Endothelial cell of umbilical vein (primary cell): ENCODE results near the gene PNPLA6. TPM values are rescaled to one million over a fixed set of nuclear protein-coding genes. Genes with fewer than 3 reads are reported as not detected.

ENCODE experiments used
- BruUV-seq: library from RNA; stranded (reverse); fragments of 400-500 nt; replicated peaks from 2 replicates; lab custom pipeline; 2021; lab: Mats Ljungman, UMichigan
- CTCF ChIA-PET: fragments of 300-600, 350-600 bp; sonication (Branson Sonifier 250); formaldehyde crosslinking; loops from one replicate; lab custom pipeline; 2021; ENCODE audit warnings: antibody characterized with exemption, inconsistent platforms; lab: Charles Lee
- POLR2A ChIA-PET: fragments of 300-600, 350-600 bp; sonication (Branson Sonifier 250); formaldehyde crosslinking; loops from one replicate; lab custom pipeline; 2021; ENCODE audit warnings: antibody characterized with exemption, inconsistent platforms; lab: Charles Lee
- DNase-seq: peaks from one replicate; pipeline ENCODE4 v3.0.0-alpha.2; 2011; ENCODE audit warnings: low read depth, low spot score
- FAIRE-seq: peaks from 2 replicates; lab custom pipeline; 2011; peaks lifted over from hg19 to GRCh38; lab: Jason Lieb, UNC
- H2AFZ ChIP-seq: 2 replicates; pipeline ENCODE4 v1.6.0; 2012; ENCODE audit warnings: low read depth, low read length, control low read depth, inconsistent platforms
- H3K27ac ChIP-seq: 2 replicates; pipeline ENCODE4 v1.5.1; 2011; ENCODE audit warnings: low read depth, mild to moderate bottlenecking, control low read depth, low read length, moderate library complexity; ENCODE audit not compliant: insufficient read depth
- H3K27me3 ChIP-seq, 2 experiments: 2 replicates each; pipeline versions ENCODE4 v1.6.0 to v1.6.1; 2011; ENCODE audit warnings: low read length in 2 of 2, mixed read lengths in 1 of 2; ENCODE audit not compliant: control insufficient read depth in 2 of 2, insufficient read depth in 2 of 2
- H3K36me3 ChIP-seq, 2 experiments: 2 replicates in 1 of 2; 3 replicates in 1 of 2; pipeline ENCODE4 v1.5.1; 2011; ENCODE audit warnings: low read length in 2 of 2, mild to moderate bottlenecking in 1 of 2, moderate library complexity in 1 of 2; ENCODE audit not compliant: control insufficient read depth in 2 of 2, insufficient read depth in 2 of 2; ENCODE audit errors: extremely low read depth in 1 of 2
- H3K4me1 ChIP-seq: 3 replicates; pipeline ENCODE4 v1.5.1; 2011; ENCODE audit warnings: mild to moderate bottlenecking, low read length; ENCODE audit not compliant: control insufficient read depth, insufficient read depth; ENCODE audit errors: extremely low read depth
- H3K4me2 ChIP-seq: 2 replicates; pipeline ENCODE4 v1.6.1; 2011; ENCODE audit warnings: low read length, control low read depth, mixed read lengths; ENCODE audit not compliant: insufficient read depth
- H3K4me3 ChIP-seq, 3 experiments: fragments of 200-600 bp in 1 of 3; sonication (generic), shearing (Covaris generic) in 1 of 3; replicated peaks in 1 of 3; 2 replicates each; pipeline ENCODE4 v1.5.1; 2011 to 2016; ENCODE audit warnings: control low read depth in 3 of 3, low read length in 3 of 3, mild to moderate bottlenecking in 2 of 3, inconsistent platforms in 1 of 3, low read depth in 1 of 3, moderate library complexity in 1 of 3; ENCODE audit not compliant: insufficient read depth in 1 of 3
- H3K79me2 ChIP-seq: 2 replicates; pipeline ENCODE4 v1.6.0; 2012; ENCODE audit warnings: low read length, inconsistent platforms; ENCODE audit not compliant: control insufficient read depth, insufficient read depth
- H3K9ac ChIP-seq: replicated peaks from 2 replicates; pipeline ENCODE3; 2011; ENCODE audit warnings: low read length, control low read depth; ENCODE audit not compliant: insufficient read depth; ENCODE audit errors: extremely low read depth
- H3K9me1 ChIP-seq: replicated peaks from 3 replicates; pipeline ENCODE4 v1.6.0; 2011; ENCODE audit warnings: mild to moderate bottlenecking, low read length; ENCODE audit not compliant: control insufficient read depth, insufficient read depth; ENCODE audit errors: extremely low read depth
- H3K9me3 ChIP-seq: replicated peaks from 2 replicates; pipeline ENCODE4 v1.5.1; 2012; ENCODE audit warnings: low read length, inconsistent platforms; ENCODE audit not compliant: control insufficient read depth, insufficient read depth
- H4K20me1 ChIP-seq: replicated peaks from 2 replicates; pipeline ENCODE3; 2011; ENCODE audit warnings: mild to moderate bottlenecking, low read length; ENCODE audit not compliant: control insufficient read depth, insufficient read depth; ENCODE audit errors: extremely low read depth
- EZH2 ChIP-seq: IDR thresholded peaks from 2 replicates; pipeline ENCODE4 v1.6.1; 2012; ENCODE audit warnings: borderline replicate concordance, low read depth, mild to moderate bottlenecking, moderate library complexity, low read length, inconsistent platforms; ENCODE audit not compliant: severe bottlenecking
- FOS ChIP-seq: IDR thresholded peaks from 2 replicates; pipeline ENCODE4 v1.6.1; 2011; ENCODE audit warnings: mild to moderate bottlenecking, low read length, moderate library complexity, borderline replicate concordance; ENCODE audit not compliant: insufficient read depth
- GATA2 ChIP-seq: IDR thresholded peaks from 2 replicates; pipeline ENCODE4 v1.7.0; 2011; ENCODE audit warnings: low read depth, mild to moderate bottlenecking, moderate library complexity, mixed read lengths, low read length; ENCODE audit not compliant: insufficient read length, insufficient read depth
- JUN ChIP-seq: IDR thresholded peaks from 2 replicates; pipeline ENCODE4 v1.6.1; 2011; ENCODE audit warnings: borderline replicate concordance, low read depth; ENCODE audit not compliant: insufficient read length, insufficient read depth
- MYC ChIP-seq: IDR thresholded peaks from one replicate; pipeline ENCODE4 v1.6.1; 2011; ENCODE audit warnings: mild to moderate bottlenecking, low read depth, low read length
- POLR2AphosphoS5 ChIP-seq: IDR thresholded peaks from 2 replicates; pipeline ENCODE4 v1.6.1; 2012; ENCODE audit warnings: low read depth, mild to moderate bottlenecking, control low read depth, low read length, moderate library complexity; ENCODE audit not compliant: insufficient read depth
- dilution Hi-C: fragments of 300-500 bp; cut with MboI; formaldehyde crosslinking; loops from one replicate; pipeline ENCODE4 v1.15.0; 2019; ENCODE audit warnings: low sequenced_read_pairs; ENCODE audit not compliant: extremely low pct_ligation_motif_present
- intact Hi-C: fragments of 100-400 bp; cut with micrococcal nuclease; formaldehyde crosslinking; loops from one replicate; pipeline ENCODE4 v1.10.0; 2022
- polyA plus RNA-seq, 4 experiments: library from polyadenylated mRNA; depleted of rRNA in 3 of 4; stranded (reverse) in 3 of 4; unstranded in 1 of 4; fragments of >200 nt; gene quantifications; 2 replicates each; pipeline versions ENCODE4 v1.2.1 to v1.2.3, GENCODE V29; 2011 to 2012; ENCODE audit warnings: missing spikeins in 1 of 4
- total RNA-seq: library from RNA; stranded (reverse); gene quantifications from 2 replicates; pipeline ENCODE4 v1.2.3, GENCODE V29; 2021
- TF ChIP-seq, protein P1 (sequence below): IDR thresholded peaks from 2 replicates; pipeline ENCODE4 v1.6.1; 2011; ENCODE audit not compliant: insufficient read depth, insufficient read length
- TF ChIP-seq, protein P2 (sequence below), 2 donors: IDR thresholded peaks; 1 replicate in 1 of 2; 2 replicates in 1 of 2; pipeline ENCODE4 v1.5.1; 2011; ENCODE audit warnings: low read length in 2 of 2, mild to moderate bottlenecking in 2 of 2, moderate library complexity in 2 of 2, control low read depth in 1 of 2, inconsistent platforms in 1 of 2, low read depth in 1 of 2; ENCODE audit not compliant: insufficient read depth in 1 of 2; ENCODE audit errors: extremely low read depth in 1 of 2

Gene PNPLA6
- total and polyA plus RNA-seq, 2 donors (not counting 3 experiments of a cell fraction or from before 2014, with no cell fraction given): 106 to 164 TPM

DNA sequence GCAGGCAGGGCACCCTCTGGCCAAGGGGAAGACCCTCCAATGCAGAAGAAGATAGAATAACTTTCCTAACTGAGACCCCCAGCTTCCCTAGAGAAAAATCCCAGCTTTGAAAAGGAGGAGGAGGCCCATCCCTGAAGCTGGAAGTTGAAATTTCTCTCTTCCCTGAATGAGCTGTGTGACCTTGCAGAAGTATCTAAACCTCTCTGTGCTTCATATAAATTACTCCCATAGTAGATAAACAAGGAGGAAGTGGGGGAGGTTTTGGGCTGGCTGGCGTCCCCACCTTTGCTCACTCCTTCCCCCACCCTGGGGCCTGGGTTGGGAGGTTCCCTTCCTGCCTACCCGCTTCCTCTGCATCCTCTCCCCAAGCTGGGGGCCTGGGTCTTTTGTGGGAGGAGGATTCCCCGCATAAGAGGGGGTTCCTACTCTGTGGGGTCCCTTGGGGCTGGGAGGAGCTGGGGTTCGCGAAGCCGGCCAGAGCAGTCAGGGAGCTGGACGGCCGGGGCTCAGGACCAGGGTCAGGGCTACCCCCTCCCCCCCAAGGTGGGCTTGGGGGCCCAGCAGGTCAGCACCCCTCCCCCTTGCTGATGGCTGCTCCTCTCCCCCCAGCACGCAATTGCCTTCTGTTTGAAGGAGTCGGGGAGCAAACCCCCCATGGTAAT lies 71.8 kb downstream of the PNPLA6 start:
- CTCF ChIA-PET: no interaction called here
- TF ChIP-seq EZH2: no peak
- no peak for TF ChIP-seq FOS
- no peak for TF ChIP-seq JUN
- TF ChIP-seq, protein P1, sequence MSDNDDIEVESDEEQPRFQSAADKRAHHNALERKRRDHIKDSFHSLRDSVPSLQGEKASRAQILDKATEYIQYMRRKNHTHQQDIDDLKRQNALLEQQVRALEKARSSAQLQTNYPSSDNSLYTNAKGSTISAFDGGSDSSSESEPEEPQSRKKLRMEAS: no peak
- TF ChIP-seq, protein P2, sequence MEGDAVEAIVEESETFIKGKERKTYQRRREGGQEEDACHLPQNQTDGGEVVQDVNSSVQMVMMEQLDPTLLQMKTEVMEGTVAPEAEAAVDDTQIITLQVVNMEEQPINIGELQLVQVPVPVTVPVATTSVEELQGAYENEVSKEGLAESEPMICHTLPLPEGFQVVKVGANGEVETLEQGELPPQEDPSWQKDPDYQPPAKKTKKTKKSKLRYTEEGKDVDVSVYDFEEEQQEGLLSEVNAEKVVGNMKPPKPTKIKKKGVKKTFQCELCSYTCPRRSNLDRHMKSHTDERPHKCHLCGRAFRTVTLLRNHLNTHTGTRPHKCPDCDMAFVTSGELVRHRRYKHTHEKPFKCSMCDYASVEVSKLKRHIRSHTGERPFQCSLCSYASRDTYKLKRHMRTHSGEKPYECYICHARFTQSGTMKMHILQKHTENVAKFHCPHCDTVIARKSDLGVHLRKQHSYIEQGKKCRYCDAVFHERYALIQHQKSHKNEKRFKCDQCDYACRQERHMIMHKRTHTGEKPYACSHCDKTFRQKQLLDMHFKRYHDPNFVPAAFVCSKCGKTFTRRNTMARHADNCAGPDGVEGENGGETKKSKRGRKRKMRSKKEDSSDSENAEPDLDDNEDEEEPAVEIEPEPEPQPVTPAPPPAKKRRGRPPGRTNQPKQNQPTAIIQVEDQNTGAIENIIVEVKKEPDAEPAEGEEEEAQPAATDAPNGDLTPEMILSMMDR (IDR thresholded peaks at IDR 0.05; ENCODE audit: extremely low read depth in 1 of 2, insufficient read depth in 1 of 2, low read depth in 1 of 2, low read length in 2 of 2): no peak
- TF ChIP-seq POLR2AphosphoS5: no peak
- no peak for TF ChIP-seq GATA2
- TF ChIP-seq MYC: no peak
- no peak for FAIRE-seq

More for the DNA sequence above, 71.8 kb downstream of the PNPLA6 start:
- Histone ChIP-seq H3K9ac (no peak overlapping the region), H3K36me3 (no peaks in the 10 kb centered on the region), H4K20me1 (no peaks in the 10 kb centered on the region), H3K9me1 (no peaks in the 10 kb centered on the region), H2AFZ (no peak overlapping the region), H3K4me2 (no peak overlapping the region), H3K9me3 (no peaks in the 10 kb centered on the region), H3K4me3 (no peak overlapping the region), H3K27me3 (no peaks in the 10 kb centered on the region), H3K4me1 (no peaks in the 10 kb centered on the region), H3K27ac (no peak overlapping the region), H3K79me2 (no peaks in the 10 kb centered on the region)
- dilution Hi-C loops: no loop called here
- intact Hi-C loops: no loop called here
- no peak for DNase-seq
- no TSS peak for BruUV-seq
- POLR2A ChIA-PET: no interaction called here
